ENCODE results near the gene CYSLTR2.
A peak's percentile ranks its signal among the peaks of the same experiment; 100 is the strongest.

CYSLTR2 gene

DNA sequence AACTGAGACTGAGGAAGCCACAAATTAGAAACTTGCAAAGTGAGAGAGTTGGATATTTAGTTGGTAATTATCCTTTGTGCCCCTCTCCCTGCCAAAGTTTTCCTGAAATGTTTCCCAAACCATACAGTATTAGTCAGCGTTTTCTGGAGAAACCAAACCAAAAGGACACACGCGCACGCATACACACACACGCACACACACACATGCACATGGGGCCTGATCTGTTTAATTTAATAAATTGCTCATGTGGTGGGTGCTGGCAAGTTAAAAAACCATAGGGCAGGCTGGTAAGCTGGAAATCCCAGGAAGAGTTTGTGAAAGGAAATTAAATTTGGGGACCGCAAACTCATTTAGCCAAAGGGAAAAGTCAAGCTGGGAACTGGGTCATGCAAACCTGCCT, 11.7 kb upstream of the CYSLTR2 start:
- TF ChIP-seq, protein P1, sequence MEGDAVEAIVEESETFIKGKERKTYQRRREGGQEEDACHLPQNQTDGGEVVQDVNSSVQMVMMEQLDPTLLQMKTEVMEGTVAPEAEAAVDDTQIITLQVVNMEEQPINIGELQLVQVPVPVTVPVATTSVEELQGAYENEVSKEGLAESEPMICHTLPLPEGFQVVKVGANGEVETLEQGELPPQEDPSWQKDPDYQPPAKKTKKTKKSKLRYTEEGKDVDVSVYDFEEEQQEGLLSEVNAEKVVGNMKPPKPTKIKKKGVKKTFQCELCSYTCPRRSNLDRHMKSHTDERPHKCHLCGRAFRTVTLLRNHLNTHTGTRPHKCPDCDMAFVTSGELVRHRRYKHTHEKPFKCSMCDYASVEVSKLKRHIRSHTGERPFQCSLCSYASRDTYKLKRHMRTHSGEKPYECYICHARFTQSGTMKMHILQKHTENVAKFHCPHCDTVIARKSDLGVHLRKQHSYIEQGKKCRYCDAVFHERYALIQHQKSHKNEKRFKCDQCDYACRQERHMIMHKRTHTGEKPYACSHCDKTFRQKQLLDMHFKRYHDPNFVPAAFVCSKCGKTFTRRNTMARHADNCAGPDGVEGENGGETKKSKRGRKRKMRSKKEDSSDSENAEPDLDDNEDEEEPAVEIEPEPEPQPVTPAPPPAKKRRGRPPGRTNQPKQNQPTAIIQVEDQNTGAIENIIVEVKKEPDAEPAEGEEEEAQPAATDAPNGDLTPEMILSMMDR (IDR thresholded peaks at IDR 0.05; ENCODE audit: borderline replicate concordance, insufficient read depth, low read depth, low read length), result no peak
- no peak overlapping the region for H3K4me3 ChIP-seq (ENCODE audit: low read depth, low read length)

DNA sequence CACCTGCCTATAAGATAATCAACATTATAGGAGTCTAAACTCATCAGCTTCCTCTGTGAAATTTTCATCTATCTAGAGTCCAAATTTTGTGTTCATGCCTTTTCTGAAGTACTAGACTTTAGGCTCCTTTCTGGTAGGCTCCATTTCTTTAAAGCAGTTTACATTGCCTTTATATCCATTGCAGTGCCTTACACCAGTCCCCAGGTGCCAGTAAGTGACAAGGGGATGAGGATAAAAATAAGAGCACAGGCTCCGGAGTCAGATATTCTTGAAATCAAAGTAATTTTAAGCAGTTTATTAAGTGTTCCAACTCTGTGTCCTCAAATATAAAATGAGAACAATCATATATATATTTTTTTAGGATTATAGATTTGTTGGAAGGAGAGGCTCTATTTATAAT, 10.6 kb upstream of the CYSLTR2 start:
- TF ChIP-seq, protein P1 (IDR thresholded peaks at IDR 0.05; ENCODE audit: borderline replicate concordance, insufficient read depth, low read depth, low read length), result no peak
- H3K4me3 ChIP-seq (ENCODE audit: low read depth, low read length), result no peak overlapping the region

DNA sequence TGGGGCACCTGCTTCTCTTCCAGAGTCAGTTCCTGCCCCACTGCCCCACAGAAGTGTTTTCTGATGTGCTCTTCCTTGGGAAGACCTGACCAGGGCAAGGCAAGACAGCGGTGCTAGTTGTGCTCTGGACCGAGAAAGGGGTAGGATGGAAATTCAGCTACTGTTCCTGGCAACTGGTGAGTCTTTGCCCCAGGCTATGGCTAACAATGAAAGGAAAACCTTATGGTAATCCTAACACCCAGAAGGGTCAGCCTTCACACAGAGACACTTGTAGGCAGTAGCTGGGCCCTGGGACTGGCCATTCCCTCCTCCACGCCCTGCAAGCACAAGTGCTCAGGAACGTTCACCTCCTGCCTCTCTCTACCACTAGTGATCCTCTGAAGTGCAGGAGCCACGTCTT, 9.6 kb upstream of the CYSLTR2 start:
- TF ChIP-seq, protein P1 (IDR thresholded peaks at IDR 0.05; ENCODE audit: borderline replicate concordance, insufficient read depth, low read depth, low read length), result no peak
- no peak overlapping the region for H3K4me3 ChIP-seq (ENCODE audit: low read depth, low read length)

DNA sequence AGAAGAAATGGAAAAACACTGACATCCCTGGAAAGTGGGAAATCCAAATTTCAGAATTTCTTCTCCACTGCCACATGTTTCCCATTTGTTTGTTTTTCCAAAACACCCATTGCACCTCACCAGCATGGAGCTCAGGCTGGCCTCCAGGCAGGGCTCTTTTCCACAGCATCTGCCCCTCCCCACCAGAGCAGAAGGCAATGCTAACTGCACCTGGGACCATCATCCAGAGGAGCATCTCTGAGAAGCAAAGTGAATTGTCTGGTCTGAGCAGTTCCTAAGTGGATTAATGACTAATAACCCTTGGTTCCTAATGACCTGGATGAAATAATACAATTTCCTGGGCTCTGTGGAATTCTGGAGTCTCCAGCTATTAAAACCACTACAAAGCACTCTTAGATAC, 8.8 kb upstream of the CYSLTR2 start:
- no peak overlapping the region for H3K4me3 ChIP-seq (ENCODE audit: low read depth, low read length)
- TF ChIP-seq, protein P1 (IDR thresholded peaks at IDR 0.05; ENCODE audit: borderline replicate concordance, insufficient read depth, low read depth, low read length), result no peak

DNA sequence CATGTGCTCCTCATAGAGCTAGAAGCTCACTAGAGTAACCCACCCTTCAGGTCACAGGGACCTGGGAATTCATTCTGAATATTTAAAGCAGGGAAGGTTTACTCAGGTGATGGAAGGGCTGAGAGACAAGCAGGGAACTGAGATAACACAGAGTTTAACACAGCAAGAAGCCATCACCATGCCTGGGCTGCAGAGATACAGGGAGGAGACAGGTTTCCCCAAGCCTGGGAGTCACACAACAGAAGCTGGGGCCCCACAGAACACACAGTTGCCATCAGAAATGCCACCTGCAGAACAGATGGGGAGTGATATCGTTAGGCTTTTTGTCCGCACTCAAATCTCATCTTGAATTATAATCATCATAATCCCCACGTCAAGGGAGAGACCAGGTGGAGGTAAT, 7.9 kb upstream of the CYSLTR2 start:
- TF ChIP-seq, protein P1 (IDR thresholded peaks at IDR 0.05; ENCODE audit: borderline replicate concordance, insufficient read depth, low read depth, low read length), result no peak
- no peak overlapping the region for H3K4me3 ChIP-seq (ENCODE audit: low read depth, low read length)

DNA sequence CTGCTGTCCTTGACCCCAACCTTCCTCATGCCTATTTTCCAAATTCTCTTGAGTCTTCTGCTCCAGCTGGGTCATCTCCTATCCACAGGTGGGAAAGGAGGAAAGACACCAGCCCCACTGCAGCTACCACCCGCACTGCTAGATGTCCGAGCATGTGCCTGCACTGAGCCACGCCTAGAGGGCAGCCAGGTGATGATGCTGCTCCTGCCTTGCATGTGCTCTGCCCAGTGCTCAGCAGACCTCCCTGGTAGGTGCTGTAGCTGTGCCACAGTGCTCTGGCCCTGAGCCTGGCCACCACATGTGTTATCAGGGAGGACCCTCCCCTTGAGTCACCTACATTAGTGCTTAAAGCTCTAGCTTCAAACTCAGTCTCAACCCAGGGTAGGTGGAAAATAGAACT, 6.9 kb upstream of the CYSLTR2 start:
- H3K4me3 ChIP-seq (ENCODE audit: low read depth, low read length), result no peak overlapping the region
- TF ChIP-seq, protein P1 (IDR thresholded peaks at IDR 0.05; ENCODE audit: borderline replicate concordance, insufficient read depth, low read depth, low read length), result no peak

DNA sequence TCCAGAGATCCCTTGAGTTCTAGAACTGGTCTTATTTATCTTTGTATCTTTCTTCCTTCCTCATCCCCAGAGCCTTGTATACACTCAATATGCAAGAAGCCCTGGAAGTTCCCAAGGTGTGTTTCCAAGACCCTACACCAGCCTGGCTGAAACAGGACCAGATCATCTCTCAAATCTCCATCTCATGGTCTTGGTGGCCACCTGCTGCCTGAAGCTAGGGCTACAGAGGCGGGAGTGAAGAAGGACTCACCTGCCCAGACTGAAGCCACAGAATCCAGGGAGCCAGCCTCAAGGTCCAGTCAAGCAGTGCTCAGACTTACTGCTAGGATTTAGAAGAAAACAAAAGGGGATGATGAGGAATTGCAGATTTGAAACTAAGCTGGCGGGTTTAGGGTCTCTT, 6.1 kb upstream of the CYSLTR2 start:
- TF ChIP-seq, protein P1 (IDR thresholded peaks at IDR 0.05; ENCODE audit: borderline replicate concordance, insufficient read depth, low read depth, low read length), result peak; percentile 19; the same call in 1 of the 2 replicates
- no peak overlapping the region for H3K4me3 ChIP-seq (ENCODE audit: low read depth, low read length)
